Mucosa of descending colon (tissue), 3 donors: Measurements from ENCODE around the gene TUBB2A. TPM values are rescaled to one million over a fixed set of nuclear protein-coding genes. Genes with fewer than 3 reads are reported as not detected.

ENCODE experiments used
- ATAC-seq: fragments of 200-7000 bp; cut with Tn5 transposase; one replicate; pipeline ENCODE4 v1.9.1; 2020; ENCODE audit warnings: mild to moderate bottlenecking, moderate library complexity
- DNase-seq, 3 donors: peaks; one replicate each; pipeline ENCODE4 v3.0.0-alpha.2; 2020
- H3K36me3 ChIP-seq: fragments of 200-600 bp; one replicate; pipeline ENCODE4 v1.8.0; 2021; ENCODE audit warnings: low read depth, mild to moderate bottlenecking
- H3K4me1 ChIP-seq: fragments of 200-600 bp; one replicate; pipeline ENCODE4 v1.8.0; 2021; ENCODE audit warnings: low read depth, mild to moderate bottlenecking
- H3K4me3 ChIP-seq: fragments of 200-600 bp; one replicate; pipeline ENCODE4 v1.8.0; 2021; ENCODE audit warnings: mild to moderate bottlenecking
- H3K9me3 ChIP-seq: fragments of 200-600 bp; one replicate; pipeline ENCODE4 v1.8.0; 2021; ENCODE audit warnings: mild to moderate bottlenecking
- CTCF ChIP-seq: fragments of 200-600 bp; IDR thresholded peaks from one replicate; pipeline ENCODE4 v1.8.0; 2022; ENCODE audit warnings: antibody characterized with exemption, mild to moderate bottlenecking
- intact Hi-C, 2 donors: fragments of 100-400 bp; cut with DNase I in 1 of 2; cut with micrococcal nuclease in 1 of 2; formaldehyde crosslinking; loops; one replicate each; pipeline versions ENCODE4 v1.11.0 to v1.11.1; 2022; cut with DNase I, micrococcal nuclease
- total RNA-seq, 3 donors: library from RNA; stranded (reverse); fragmentation: NEBNext Ultra II Directional in 2 of 3; extraction: Animal tissue kit (Norgen Biotek cat#: 25700) in 2 of 3; gene quantifications; one replicate each; pipeline versions ENCODE4 v1.2.1 to v1.2.4, GENCODE V29; 2021 to 2023
- donor health status: DM: no; HTN: no; CAD: no; lungs with moderate emphysema.
- donor health status: DM: no; HTN: no; CAD: no.
- donor health status: DM: no; HTN: yes; CAD: no.

Gene TUBB2A
- total RNA-seq, 3 donors from 2014 or later, result 16.4 to 92.8 (median 38.4) TPM

- H3K4me3 ChIP-seq, result no peak overlapping the region
- no peak for DNase-seq
- no peak for TF ChIP-seq CTCF
Measured at GRCh38 chr6:3109761-3110160, 47.6 kb downstream of the TUBB2A start.

GRCh38 chr6:3108746-3109414 lies 48.5 kb downstream of the TUBB2A start:
- TF ChIP-seq CTCF, result no peak
- Histone ChIP-seq H3K9me3 (no peaks in the 10 kb centered on the region), H3K36me3 (peaks cover 5% of the 10 kb centered on the region), H3K4me1 (no peaks in the 10 kb centered on the region), H3K4me3 (no peak overlapping the region)
- no peak for DNase-seq
- intact Hi-C loops, result no loop called here
- peak; percentile 17 for ATAC-seq

More at GRCh38 chr6:3109761-3110160, 47.6 kb downstream of the TUBB2A start:
- Histone ChIP-seq H3K4me1 (no peaks in the 10 kb centered on the region), H3K36me3 (peaks cover 5% of the 10 kb centered on the region), H3K9me3 (no peaks in the 10 kb centered on the region)
- intact Hi-C loops, result no loop called here
- ATAC-seq, result no peak

Other genes with a start within 250 kb of the TUBB2A start
- gene SERPINB6, start 186.0 kb downstream of the TUBB2A start, total RNA-seq, result 100 to 1,000 TPM; 134 to 147 (median 142) TPM
- 10 to 100 TPM; 13.4 to 24.1 (median 23.2) TPM for gene NQO2, start 157.7 kb downstream of the TUBB2A start, total RNA-seq
- gene RIPK1, start 89.0 kb downstream of the TUBB2A start, total RNA-seq, result 10 to 100 TPM; 33.1 to 41.9 (median 35.8) TPM
- gene BPHL, start 38.8 kb downstream of the TUBB2A start, total RNA-seq, result 10 to 100 TPM; 17.6 to 30.7 (median 30.0) TPM
- 10 to 100 TPM in 1 of 3 donors, 1 to 10 TPM in 1, under 1 TPM in 1; 0.87 to 18.5 (median 3.6) TPM for gene TUBB2B, start 70.1 kb upstream of the TUBB2A start, total RNA-seq
- 10 to 100 TPM; 14.8 to 19.8 (median 16.2) TPM for gene PSMG4, start 101.4 kb upstream of the TUBB2A start, total RNA-seq